Stimulated activated CD4-positive, alpha-beta T cell treated with anti-CD3 and anti-CD28 coated beads, Interleukin-1b, Interleukin-23, amount 100 ng/mL, for 48 hours (primary cell): Measurements from ENCODE around the gene VPS41.

Experiments
- DNase-seq: peaks from one replicate; pipeline ENCODE4 v3.0.0-alpha.2; 2020

Gene VPS41

DNA sequence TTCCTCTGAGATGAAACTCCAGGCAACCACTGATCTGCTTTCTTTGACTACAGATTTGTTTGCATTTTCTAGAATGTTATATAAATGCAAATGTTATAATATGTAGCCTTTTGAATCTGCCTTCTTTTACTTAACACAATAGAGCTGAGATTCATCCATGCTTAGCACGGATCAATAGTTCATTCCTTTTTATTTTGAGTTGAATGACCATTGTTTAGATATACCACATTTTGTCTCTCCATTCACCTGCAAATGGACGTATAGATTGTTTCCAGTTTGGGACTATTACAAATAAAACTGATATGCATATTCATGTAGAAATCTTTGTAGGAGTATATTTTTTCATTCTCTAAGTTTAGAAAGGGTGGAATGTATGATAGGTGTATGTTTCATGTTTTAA lies 57.7 kb downstream of the VPS41 start:
- DNase-seq, result no peak

DNA sequence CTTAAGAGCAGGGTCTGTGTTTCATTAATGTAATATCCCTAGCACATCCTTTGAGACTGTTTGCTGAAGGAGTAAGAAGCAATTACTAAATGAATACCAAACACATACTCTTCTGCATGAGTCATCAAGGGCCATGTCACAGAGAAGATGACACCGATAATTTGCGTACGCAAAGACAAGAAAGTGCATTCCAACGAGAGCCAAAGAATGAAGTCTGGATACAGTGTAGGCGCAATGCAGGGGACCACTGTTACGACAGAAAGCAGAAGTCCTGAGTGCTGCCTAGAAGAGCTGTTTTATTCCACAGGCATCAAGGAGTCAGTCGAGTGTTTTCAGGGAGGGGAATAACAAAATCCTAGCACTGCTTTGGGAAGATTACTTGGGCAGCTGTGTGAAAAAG lies 62.7 kb downstream of the VPS41 start:
- no peak for DNase-seq

DNA sequence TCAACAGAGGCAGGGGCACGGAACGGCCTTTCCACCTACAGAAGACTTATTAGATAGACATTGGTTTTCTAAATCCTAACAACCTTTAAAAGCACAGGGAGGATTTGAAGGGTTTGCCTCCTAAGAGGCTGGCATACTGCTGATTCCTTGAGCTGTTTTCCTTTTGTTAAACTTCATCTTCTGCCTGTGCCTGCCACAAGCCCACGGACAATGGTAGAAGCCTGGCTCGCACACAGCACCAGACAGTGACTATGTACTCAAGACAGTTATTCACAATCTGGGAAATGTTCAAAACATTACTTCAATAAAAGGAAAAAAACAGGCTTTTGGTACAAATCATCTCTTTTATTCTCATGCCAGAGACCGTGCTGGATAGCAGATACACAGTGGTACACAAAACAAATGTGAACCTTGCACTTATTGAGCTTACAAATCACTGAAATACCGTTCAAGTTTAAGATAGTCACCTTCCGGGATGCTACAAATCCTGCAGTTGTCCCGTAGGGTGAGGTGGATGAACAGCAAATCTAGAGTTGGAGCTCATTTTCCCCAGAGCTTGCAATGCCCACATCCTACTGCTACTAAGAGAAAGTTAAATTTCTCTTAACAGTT lies 63.9 kb downstream of the VPS41 start:
- no peak for DNase-seq

DNA sequence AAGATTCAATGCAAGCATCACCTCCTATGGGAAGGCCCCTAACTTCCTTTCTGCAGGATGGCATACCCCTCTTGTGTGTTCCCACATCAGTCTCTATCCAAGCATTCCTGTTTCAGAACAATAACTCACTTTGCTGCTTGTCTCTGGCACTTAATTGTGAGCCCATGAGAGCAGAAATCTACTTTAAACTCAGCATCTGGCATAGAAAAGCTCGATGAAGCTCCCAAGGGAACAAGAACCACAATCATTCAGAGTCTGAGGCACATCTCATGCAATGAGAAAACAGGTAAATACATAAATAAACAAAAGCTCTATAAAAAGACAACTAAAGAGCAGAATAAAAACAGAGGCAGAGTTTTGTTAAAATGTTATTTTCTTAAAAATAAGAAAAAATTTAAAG lies 66.2 kb downstream of the VPS41 start:
- DNase-seq, result no peak

DNA sequence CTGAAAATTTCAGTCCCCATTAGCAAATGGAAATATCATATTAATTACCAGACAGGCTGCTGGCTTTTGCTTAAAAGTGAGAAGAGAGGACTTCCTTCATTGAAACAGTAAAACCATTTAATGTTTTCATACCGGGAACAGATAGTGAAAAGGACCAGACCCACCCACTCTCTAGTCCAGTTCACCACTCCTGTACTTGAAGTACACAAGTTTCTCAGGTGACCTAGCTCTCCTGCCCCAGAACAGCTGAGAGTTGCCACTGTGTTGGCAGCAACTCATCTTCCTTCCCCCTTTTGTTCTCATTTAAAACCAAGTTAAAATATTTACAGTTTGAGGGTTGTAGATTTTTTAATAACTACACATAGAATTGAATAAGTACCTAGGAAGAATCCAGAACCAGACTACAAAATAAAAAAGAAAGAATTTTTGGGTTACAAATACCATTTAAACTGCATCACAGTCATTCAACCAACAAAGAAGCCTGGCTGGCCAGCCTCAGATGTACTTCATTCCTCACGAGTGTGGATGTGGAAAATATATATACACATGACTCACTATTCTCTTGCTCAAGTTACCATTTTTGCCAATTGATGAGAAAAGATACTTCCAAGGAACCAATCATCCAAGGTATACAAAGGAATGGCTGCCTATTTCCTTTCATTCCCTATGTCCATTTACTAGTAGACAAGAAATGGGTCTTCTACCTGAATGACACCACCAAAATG lies 68.1 kb downstream of the VPS41 start:
- DNase-seq, result no peak

DNA sequence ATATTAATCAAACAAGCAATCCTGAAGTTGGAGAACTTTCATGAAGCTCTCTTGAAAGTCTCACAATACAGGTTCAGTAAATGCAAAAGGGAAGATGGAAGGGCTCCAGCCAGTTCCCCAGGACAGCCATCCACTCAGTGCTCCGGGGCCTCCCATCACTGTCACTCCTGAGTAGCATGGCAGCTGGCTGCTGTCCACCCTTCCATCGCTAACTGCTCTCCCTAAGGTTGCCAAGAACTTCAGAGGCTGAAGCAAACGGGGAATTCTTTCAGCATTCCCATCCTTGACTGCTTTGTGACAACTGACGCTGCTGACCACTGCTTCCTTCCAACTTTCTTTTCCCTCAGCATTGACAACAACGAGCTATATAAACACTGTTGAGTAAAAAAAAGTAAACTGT lies 69.1 kb downstream of the VPS41 start:
- DNase-seq, result no peak

DNA sequence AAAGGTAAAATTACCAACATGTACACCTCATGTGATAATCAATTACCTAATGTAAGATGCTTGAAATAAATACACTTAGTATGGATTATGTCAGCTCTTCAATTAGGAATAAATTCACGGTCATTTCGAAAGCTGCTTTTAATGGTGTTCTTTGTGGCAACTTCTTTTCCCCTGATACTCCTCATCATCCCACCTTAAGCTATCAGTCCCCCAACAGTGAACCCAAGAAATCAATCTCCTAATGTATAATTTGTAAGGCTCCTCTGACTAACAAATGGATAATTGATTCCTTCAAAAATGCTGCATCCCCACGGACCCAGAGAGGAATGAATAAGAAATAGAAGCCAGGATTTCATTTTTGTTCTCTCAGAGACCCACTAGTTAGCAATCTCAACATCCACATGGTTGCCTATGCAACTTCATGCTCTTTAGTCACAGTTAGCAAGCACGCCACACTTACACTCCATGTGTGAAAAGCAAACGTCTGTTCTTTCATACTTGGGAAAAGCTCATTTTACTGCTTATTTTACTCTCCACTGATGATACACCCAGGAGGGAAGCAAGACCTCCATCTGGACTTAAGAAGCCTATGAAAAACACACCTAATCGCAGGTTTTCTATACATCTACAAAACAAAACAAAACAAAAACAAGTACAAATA lies 70.1 kb downstream of the VPS41 start:
- DNase-seq, result no peak

DNA sequence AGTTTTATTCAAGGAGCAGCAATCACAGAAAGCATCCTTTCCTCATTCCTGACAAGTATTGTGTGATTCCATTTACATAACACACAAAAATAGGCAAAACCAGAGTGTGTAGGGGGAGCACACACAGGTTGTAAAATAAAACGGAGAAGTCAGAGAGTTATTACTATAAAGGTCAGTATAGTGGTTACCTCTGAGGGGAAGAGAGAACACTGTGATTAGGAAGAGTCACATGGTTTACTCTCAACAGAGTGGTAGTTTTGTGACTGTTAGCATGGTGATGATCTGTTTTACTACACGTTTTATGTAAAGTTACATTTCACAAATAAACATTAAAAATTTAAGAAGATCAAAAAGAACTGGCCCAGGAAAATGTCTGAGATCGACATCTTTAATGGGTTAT lies 74.6 kb downstream of the VPS41 start:
- no peak for DNase-seq

DNA sequence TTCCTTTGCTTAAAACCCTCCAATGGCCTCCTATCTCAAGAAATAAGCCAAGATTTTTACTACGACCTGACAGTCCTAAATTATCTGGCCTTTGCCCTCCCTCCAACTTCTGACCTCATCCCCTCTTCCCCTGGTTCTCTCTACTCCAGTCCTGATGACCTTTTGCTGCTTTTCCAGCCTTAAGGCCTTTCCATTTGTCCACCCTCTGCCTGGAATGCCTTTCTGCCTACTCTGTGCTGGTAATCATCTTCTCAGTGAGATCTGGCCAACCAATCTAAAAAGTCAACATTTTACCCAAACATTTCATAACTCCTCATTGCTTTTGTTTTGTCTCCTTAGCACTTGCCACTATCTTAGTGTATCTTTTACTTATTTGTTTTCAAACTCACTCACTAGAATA lies 75.7 kb downstream of the VPS41 start:
- DNase-seq, result no peak

DNA sequence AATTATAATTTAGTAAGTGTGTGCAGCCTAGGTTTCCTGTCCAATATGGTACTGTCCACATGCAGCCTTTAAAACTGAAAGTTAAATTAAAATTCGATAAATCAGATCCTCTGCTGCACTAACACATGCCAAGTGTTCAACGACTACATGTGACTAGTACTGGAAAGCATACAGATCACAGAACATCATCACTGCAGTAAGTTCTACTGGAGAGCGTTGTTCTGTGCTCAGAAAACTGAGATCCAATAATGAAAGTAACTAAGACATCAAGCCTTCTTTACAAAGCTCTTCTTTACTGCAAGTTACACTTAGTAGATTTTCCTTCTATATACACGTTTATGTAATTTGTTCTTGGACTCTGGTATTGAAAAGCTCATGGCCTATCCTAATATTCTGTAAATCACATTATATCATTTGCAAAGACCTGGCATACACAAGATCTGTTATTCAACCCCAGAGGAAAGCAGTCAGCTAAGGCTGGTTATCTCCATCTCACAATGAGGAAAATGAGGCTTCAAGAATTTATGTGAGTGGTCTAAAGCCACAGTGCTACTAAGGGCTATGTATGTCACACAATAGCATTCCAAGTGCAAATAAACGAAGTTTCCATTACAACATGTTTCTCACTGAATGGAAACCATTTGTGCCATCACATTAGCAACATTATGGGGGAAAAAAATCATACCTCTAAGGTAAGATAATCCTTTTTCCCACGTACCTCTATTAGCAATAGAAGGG lies 77.6 kb downstream of the VPS41 start:
- no peak for DNase-seq

DNA sequence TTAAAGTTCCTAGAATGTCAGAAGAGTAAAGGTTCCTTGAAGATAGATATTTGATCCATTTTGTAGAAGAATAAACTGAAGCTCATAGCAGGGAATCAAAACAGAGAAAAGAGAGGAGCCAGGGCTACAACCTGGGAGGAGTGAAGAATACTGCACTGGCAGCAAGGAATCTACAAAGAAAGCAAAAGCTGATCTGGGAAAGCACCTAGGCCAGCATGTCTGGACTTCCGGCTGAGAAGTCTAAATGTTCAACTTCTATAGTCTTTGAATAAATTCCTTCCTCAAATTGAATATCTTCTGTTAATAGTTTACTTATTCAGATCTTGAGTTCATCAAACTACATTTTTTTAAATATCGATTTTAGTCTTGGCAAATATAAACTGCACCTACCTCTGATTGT lies 78.2 kb downstream of the VPS41 start:
- DNase-seq, result no peak

DNA sequence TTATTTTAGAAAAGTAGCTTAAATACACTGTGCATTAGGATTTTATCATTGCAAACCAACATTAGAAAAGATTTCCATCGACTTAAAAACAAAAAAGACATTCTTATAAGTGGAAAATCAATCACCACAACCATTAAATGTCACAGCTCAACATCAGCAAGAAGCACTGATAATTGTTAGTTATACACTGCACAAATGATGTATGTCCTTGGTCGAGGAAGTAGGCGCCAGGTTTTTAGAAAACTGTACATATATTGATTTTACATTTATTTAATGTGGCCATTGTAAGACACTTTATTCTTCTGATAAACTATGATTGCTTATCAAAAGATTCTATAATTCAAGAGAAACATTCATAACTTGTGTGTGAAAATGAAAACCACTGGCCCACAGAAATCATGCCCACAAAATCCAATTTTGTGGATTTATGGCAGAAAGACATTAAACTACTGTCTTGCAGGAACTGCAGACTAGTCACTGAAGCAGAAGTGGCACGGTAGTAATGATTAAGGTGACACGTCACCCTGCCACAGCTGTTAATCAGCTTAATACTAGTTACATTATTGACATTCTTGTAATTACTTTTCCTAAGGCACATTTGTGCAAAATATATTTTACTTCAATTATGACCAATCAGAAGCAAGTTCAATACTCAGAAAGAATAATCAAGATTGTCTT lies 79.4 kb downstream of the VPS41 start:
- no peak for DNase-seq

DNA sequence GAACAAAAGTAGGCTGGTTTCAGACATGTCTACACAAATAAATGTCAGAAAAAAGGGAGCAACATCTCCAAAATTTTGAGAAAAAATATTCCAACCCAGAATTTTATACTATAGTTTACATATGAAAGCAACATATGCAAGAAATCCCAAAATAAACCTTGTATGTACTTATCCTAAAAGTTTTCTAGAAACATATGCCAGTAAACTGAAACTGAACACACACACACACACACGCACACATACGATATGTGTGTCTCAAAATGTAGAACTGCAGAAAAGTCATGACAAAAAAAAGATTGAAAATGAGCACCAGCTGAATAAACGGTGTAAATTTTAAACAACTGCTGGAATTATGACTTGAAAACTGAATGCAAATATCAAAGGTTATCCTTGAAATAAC lies 81.0 kb downstream of the VPS41 start:
- no peak for DNase-seq

DNA sequence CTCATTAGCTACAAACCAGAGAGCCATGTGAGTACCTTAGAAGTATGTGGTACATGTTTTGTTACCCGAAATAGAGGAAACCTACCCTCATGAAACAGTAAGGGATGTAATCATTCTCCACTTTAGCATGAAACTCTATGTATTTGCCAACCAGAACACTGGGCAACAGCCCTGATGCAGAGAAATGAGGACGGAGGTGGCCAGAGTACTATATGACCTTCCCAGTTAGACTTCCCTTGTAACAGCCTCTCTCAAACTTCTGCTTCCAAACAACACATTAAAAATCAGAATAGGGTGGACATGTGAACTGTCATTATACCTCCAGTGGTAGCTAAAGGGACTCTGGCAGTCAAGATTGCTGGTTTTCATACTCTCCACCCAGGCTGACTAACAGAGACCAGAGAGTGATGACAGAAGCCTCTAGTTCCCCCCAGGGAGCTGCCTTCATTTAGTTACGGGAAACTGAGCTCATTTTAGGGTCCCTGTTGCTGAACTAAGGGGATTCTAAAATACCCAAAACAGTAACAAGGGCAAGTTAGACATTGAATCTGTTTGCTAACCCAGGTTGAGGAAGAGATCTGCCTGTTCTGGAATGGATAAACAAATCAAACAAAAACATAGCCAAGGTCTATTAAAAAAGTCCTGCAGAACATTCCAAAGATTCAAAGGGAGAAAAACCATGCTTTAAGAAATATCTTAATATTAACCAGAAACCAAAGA lies 83.1 kb downstream of the VPS41 start:
- DNase-seq, result no peak

DNA sequence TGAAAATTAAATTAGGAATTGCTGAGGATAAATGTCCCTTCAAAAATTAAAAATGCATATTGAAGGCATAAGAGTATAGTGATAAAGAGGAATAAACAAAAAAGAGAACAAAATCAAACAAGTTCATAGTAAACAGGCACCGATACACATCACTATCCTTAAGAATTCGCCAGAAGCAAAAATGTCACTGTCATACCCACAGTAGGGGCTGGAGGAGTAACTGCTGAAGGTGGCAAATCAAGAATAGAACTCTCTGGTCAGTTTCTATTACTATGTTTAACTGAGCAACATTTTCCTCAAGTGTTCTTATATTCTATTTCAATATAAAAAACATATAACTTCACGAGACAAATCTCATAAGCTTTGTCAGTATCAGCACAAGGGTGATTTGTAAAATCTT lies 84.0 kb downstream of the VPS41 start:
- DNase-seq, result no peak

DNA sequence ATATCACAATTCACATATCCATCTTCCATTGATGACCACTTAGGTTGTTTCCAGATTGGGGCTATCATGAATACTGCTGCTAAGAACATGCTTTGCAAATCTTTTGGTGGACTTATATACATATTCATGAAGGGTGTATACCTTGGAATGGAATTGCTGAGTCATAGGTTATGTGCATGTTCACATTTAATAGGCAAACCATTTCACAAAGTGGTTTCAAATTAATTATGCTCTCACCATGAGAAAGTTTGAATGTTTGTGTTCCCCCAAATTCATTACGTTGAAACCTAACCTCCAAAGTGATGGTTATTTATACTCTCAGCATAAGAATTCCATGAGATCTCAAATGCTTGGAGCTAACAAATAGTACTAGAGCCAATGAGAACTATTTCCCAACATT lies 86.4 kb downstream of the VPS41 start:
- DNase-seq, result no peak

DNA sequence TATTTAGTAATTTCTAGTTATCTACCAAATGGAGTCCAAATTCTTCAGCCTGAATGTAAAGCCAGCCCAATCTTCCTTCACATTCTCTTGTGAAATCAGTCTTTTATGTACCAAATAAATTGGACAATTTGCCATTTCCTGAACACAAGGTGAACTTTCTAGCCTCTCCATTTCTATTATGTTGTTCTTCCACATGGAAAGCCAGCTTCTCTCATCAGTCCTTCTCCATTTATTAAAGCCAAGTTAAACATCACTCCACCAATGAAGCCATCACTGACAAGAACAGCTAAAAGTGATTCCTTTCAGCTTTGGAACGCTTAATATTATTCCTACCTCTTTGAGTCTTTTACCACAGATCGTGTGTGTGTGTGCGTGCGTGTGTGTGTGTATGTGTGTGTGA lies 88.4 kb downstream of the VPS41 start:
- DNase-seq, result no peak

DNA sequence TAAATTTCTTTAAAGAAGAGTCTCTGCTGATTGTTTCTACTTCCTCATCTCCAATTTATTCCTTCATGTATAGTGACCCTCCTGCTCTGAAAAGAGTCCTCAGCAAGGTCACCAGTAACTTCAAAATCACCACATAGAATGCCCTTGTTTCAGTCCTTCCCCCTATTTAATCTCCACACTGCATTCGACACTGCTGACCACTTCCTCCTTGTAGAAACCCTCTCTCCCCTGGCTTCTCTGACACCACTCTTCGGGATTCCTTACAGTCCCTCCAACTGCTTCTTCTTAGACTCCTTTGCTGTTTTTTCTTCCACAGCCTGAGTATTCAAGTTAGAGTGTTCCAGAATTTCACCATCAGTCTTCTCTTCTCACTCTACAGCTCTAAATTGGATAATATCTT lies 89.5 kb downstream of the VPS41 start:
- DNase-seq, result no peak

DNA sequence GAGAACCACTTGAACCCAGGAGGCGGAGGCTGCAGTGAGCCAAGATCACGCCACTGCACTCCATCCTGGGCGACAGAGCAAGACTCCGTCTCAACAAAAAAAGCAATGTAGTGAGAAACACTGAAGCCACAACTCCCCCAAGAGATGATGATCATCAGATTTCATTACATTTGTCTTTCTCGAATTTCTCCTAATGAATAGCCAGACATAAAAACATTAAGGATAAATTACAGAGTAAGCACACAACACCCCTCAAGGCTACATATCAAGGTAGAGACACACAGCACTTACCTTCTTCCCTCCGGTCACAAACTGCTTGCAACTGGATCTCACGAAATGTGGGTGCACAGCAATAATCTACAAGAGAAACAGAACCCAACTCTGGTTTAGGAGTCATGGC lies 91.5 kb downstream of the VPS41 start:
- DNase-seq, result no peak

DNA sequence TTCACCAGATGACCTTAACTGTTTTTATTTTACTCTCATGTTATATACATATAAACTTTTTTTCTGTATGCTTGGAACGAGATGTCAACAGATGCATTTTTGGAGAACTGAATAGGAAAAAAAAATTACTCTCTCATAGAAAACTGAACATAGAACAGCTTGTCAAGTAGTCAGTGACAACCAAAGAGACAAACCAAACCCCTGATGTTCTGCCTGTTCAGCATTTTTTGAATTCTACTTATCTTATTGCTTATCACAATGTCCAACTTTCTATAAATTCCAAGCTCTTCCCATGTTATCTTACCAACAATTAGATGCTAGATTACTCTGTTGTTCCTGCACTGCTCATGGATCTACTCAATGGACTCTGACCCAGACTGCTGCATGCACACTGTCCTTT lies 95.2 kb downstream of the VPS41 start:
- no peak for DNase-seq

DNA sequence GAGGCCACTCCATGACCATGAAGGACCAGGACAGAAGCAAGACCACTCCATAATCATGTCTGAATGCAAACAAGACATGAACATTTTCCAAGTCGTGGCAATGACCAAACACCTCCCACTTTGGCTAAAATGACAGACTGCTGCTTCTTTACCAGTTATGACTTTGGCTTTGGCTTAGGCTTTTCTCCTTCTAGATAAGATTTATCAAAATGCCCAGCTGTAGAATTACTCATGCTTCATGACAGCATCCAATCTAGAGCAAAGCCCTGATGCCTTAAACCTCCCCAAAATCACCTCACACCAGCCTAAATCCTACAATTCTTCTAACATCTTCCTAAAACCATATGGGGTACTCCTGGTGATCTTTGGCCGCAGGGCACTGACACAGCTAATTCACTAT lies 102.1 kb downstream of the VPS41 start:
- no peak for DNase-seq

DNA sequence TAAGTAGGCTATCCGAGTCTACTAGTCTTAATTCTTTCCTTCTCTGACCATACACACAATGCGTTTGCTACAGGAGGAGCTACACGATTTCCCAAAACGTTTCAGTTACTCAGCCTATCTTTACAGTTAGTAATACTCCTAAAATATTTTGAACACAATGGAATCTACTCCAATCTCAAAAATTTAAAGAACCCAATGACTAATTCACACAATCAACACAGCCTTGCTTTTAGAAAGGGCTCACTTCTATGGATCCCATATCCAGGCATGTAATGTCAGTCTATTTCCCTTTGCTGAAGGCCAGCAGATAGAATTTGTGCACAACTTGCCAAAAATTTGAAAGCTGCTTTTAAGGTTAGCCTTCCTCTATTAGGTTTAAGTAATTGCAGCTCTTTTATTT lies 107.2 kb downstream of the VPS41 start:
- no peak for DNase-seq
